Suppressor macrophage treated with lipopolysaccharide for 4 hours (primary cell): Measurements from ENCODE around the gene PRAF2.

Source experiments
- DNase-seq: peaks from one replicate; pipeline ENCODE4 v3.0.0-alpha.2; 2020

PRAF2 gene

GRCh38 chrX:49071877-49072711, 1.7 kb downstream of the PRAF2 start:
- DNase-seq, result no peak

DNA sequence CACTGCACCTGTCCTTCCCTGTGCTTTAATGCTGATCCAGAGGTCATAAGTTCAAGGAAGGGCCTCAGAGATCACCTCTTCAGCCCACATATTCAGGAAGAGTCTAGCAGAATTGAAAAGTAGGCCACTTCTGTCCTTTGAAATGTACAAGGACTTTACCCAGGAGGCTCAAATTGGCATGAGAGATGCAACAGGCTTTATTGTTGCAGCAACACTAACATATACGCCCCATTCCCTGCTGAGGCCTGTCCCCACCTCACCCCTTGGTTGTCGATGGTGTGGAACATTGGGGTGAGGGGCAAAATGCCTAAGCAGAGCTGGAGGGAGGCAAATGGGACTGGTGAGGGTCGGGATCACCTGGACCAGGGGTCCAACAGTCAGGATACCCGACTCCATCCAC, 2.8 kb downstream of the PRAF2 start:
- no peak for DNase-seq

DNA sequence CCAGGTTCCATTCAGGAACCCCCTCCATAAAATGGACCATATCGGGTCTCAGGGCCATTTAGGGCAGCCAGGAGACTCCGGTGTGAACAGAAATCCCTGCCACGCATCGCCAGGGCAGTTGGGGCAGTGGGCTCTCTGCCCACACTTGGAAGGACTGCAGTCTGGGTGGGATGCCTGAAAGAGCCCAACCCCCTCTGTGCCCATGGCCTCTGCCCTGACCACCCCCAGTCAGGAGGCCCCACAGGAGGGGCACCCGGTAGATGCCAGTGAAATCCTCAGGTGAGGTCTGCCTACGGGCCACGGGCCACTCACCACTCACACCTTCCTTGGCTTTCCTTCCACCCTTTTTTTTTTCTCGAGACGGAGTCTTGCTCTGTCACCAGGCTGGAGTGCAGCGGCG, 4.8 kb downstream of the PRAF2 start:
- no peak for DNase-seq

DNA sequence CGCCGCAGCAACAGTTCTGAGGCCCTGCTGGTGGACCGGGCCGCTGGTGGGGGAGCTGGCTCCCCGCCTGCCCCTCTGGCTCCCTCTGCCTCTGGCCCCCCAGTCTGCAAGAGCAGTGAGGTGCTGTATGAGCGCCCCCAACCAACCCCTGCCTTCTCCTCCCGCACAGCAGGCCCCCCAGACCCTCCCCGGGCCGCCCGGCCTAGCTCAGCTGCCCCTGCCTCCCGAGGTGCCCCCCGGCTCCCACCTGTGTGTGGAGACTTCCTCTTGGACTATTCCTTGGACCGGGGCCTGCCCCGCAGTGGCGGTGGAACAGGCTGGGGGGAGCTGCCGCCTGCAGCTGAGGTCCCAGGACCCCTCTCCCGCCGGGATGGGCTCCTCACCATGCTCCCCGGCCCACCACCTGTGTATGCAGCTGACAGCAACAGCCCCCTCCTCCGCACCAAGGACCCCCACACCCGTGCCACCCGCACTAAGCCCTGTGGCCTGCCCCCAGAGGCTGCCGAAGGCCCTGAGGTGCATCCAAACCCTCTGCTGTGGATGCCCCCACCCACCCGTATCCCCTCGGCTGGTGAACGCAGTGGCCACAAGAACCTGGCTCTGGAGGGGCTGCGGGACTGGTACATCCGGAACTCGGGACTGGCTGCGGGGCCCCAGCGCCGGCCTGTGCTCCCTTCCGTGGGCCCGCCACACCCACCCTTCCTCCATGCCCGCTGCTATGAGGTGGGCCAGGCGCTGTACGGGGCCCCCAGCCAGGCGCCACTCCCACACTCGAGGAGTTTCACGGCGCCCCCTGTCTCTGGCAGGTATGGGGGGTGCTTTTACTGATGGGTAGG, 6.3 kb downstream of the PRAF2 start:
- DNase-seq, result no peak

- no peak for DNase-seq
These were observed 7.1 kb downstream of the PRAF2 start for GRCh38 chrX:49066690-49067089.

GRCh38 chrX:49066278-49066677, 7.5 kb downstream of the PRAF2 start:
- DNase-seq, result no peak

- DNase-seq, result no peak
These were observed 9.1 kb downstream of the PRAF2 start for GRCh38 chrX:49064735-49065134.

DNA sequence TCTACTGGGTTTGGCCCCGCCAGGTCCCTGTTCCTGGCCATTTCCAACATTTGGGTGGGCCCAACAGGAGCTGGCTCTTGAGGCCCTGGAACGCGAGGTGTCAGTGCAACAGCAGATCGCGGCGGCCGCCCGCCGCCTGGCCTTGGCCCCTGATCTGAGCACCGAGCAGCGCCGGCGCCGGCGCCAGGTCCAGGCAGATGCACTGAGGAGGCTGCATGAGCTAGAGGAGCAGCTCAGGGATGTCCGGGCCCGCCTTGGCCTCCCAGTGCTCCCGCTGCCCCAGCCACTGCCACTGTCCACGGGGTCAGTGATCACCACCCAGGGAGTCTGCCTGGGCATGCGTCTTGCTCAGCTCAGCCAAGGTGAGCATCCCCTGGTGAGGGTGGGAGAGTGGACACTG, 9.5 kb downstream of the PRAF2 start:
- DNase-seq, result no peak

- DNase-seq, result no peak
These were observed 10.1 kb downstream of the PRAF2 start for GRCh38 chrX:49063715-49064114.

- DNase-seq, result no peak
These were observed 11.9 kb downstream of the PRAF2 start for GRCh38 chrX:49061916-49062315.

GRCh38 chrX:49061490-49061889, 12.3 kb downstream of the PRAF2 start:
- DNase-seq, result no peak

- no peak for DNase-seq
These were observed 12.9 kb downstream of the PRAF2 start for GRCh38 chrX:49060914-49061313.

GRCh38 chrX:49059681-49060085, 14.1 kb downstream of the PRAF2 start:
- DNase-seq, result no peak

DNA sequence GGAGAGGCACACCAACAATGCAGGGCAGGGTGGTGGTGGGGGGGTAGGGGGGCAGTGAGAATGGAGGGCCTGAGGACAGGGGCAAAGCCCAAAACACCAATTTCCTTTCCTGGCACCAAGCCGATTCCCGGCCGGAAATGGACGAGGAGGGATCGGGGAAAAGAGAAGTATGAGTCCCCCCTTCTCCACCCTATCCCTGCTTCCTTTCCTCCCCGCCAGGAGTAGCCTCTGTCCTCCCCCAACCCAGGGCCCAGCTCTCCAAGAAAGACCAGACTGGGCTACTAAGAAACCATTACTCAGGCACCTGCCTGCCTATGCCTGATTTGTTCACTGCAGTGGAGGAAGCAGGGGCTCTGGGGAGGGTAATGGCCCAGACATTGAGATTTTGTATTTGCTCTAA, 14.6 kb downstream of the PRAF2 start:
- no peak for DNase-seq

- DNase-seq, result no peak
These were observed 15.0 kb downstream of the PRAF2 start, which contains the start of gene CCDC120 for GRCh38 chrX:49058794-49059193. Gene CCDC120, plus strand, starts transcription at chrX:49058999. Its CDS starts 3,043 bp downstream, at chrX:49062042.

DNA sequence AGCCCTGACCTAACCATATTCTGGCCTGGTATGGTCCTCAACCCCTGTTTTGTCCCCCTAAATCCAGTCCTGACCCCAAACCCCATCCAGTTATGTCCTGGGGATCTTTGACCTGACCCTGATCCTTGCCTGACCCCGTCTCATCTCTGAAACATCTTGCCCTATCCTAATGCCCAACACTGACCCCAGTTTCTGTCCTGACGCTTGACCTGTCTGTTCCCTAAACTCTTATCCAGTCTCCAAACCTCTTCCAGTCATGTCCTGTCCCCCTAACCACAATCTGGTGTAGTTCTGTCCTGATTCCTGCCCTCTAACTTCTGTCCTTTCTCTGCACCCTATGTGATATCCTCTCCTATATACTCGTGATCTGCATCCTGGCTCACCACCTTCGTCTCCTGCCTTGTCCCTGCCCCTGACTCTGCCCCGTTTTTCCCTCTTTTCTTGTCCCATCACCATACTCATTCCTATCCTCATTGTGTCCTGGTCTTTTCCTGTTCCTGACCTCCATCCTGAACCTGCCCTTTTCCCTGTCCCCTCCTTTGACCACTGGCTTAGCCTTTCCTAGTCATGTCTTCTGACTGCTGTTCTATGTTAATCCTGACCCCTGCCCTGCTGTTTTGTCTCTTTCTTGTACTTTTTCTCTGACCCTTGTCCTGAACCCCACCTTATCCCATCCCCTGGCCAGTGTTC, 19.6 kb downstream of the PRAF2 start:
- DNase-seq, result no peak

DNA sequence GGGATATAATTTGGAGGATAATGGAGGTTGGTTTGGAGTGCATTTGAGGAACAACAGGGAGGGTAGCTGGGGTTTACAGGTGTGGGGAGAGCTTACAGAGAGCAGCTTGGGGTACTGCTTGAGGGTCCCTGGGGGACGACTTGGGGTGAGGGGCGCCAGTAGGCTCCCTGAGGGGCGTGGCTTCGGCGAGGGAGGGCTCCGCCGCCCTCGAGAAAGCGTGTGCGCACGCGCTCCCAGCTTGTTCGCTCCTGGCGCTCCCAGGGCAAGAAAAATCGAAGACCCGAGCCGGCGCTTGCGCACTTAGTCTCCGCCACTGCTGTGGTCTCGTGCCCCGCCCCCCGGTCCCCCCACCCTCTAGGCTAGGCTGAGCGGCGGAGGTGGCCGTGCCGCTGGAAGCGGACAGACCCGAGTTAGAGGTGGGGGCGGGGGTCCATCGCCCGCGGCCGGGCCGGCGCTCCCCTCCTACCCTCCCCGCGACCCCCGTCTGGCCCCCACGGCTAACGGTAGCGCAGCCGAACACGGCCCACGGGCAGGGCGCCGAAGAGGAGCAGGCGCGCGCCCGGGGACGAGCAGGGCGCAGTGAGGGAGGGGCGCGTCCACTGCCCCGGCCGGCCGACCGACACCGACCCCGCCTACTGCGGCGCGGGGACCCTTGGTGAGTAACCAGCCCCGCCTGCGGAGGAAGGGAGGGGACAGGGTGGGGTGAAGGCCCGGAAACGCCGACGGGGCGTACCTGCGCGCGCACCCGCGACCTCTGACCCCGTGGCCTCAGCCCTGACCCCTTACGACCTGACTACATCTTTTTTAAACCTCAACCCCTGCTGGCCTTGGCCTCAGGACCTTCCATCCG, 20.4 kb downstream of the PRAF2 start:
- DNase-seq, result peak; percentile 34

- no peak for DNase-seq
These were observed 29.9 kb downstream of the PRAF2 start for GRCh38 chrX:49043987-49044281.

DNA sequence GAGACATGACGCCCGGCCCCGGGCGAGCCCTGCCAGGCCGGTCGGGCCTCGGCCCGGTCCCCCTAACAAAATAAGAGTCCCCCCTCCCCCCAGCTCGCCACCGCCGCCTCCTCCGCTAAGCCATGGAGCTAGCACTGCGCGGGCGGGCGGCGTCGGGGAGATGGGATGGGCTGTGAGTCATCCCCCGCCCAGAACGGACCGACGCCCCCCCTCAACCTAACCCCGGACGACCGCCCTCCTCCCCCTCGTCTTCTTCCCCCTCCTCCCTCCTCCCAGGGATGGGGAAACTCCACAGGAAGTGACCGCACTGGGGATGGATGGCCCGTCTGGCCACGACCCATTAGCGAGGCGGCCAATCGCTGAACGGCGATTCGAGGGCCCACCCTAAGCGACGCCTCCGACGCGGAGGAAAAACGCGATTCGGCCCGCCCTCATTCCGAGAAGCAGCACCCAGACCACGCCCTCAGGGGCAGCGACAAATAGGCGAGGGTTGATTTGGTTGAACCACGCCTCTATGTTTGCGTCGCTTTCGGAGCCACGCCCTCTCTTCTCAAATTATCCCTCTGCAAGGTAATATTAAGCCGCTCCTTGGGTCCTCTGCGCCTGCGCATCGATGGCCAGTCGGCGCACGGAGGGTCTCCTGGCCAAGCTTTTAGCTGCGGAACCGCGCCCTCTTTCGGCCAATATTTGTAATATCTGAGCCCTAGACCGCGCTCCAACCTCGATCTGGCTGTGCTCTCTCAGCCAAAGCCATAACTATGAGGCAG, 30.4 kb downstream of the PRAF2 start, which contains the start of gene TFE3:
TFE3 (minus strand) TSS at position 138 of the 767 bp plus-strand sequence; CDS start at position 7, 131 bp downstream.
- DNase-seq, result peak; percentile 97

DNA sequence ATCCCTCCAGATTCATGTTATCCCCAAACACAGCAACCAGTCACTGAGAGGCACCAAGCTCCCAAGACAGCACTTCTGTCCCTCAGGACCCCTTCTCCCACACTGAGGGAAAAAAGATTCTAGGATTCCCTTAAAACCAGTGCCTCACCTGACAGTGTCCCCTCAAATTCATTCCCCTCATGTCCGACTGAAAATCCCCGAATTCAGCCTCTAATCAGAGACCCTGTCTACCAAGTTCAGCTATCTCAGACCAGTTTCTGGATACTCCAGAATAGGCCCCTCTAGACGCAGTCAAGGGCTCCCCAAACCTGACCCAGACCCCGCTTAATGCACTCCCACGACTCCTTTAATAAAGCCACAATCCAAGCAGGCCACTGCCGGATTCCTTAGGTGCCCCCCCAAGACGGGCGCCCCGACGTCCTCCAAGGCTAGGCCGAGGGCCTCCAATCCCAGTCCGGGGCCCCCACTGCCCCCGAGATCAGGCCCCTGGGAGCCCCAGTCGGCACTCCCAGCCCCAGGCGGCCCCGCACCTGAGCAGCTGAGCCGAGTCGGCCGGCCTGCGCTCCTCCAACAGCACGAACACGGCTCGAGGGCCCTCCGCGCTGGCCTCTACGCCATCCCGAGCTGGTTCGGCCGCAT, 31.1 kb downstream of the PRAF2 start:
- DNase-seq, result no peak
